ENCODE measurements around the gene HSFX4. TPM values are rescaled to one million over a fixed set of nuclear protein-coding genes. Genes with fewer than 3 reads are reported as not detected.
A peak's percentile ranks its signal among the peaks of the same experiment; 100 is the strongest.
"Not testable (repeated sequence)": the region's sequence is repeated elsewhere in the genome, so short reads cannot be mapped to it uniquely, and the experiment has no call there.

HSFX4 gene
- total and polyA plus RNA-seq, 4 donors, result 0.03 TPM; not detected in 3

DNA sequence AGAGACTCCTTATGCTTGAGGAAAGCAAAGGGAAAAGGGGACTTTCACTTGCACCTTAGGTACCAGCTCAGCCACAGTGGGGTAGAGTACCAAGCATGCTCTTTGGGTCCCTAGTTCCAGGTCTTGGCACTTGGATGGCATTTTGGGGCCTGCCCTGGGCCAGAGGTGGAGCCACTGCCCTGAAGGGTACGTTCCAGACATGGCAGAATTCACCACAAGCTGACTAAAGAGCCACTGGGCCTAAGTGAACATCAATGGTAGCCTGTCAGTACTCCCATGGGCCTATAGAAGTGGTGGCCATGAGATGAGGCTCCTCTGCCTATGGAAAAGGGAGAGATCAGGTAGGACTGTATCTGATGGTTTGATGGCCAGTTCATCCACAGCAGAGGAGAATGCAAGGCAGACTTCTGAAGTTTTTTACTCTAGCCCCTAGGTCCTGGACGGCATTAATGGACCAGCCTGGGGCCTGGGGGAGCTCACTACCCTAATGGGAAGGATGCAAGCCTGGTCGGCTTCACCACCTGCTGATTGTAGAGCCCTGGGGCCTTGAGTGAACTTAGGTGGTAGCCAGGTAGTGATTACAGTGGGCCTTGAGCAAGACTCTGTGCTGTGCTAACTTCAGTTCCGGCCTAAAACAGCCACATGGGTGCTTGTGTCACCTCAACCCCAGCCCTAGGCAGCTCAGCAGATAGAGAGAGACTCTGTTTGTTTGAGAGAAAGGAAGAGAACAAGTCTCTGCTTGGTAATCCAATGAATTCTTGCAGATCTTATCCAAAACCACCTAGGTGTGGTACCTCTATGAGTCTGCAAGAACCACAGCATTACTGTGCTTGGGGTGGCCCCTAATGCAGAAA, 19.8 kb upstream of the HSFX4 start:
- no peak for ATAC-seq (ENCODE audit: insufficient read depth, low FRiP score)
- Histone ChIP-seq H3K4me1 (ENCODE audit: control insufficient read depth in 5 of 5, insufficient read depth in 5 of 5, low read length in 5 of 5) (no peaks in the 10 kb centered on the region), H3K4me3 (no peak overlapping the region), H3K27me3 (ENCODE audit: control insufficient read depth in 3 of 3, insufficient read depth in 3 of 3, low read length in 2 of 3) (peaks cover 0 to 3% (median 0%) of the 10 kb centered on the region in 3 donors), H3K27ac (ENCODE audit: low read depth in 1 of 2, low read length in 1 of 2) (no peak overlapping the region), H3K9ac (ENCODE audit: insufficient read depth in 1 of 2, low read length in 2 of 2) (no peak overlapping the region), H3K9me3 (ENCODE audit: control insufficient read depth in 4 of 4, insufficient read depth in 3 of 4, low read length in 3 of 4) (no peaks in the 10 kb centered on the region), H3K36me3 (ENCODE audit: control insufficient read depth in 4 of 4, insufficient read depth in 4 of 4, low read length in 4 of 4) (no peaks in the 10 kb centered on the region)
- 83 to 95% methylated on average over 4 of the region's 4 CpGs for WGBS, 2 donors
- no peak for TF ChIP-seq CTCF (IDR thresholded peaks at IDR 0.05; ENCODE audit: control extremely low read depth, extremely low read depth)
- DNase-seq, result no peak

- no peaks in the 10 kb centered on the region for H3K36me3 ChIP-seq (ENCODE audit: control insufficient read depth in 4 of 4, insufficient read depth in 4 of 4, low read length in 4 of 4)
- no peak overlapping the region for H3K4me3 ChIP-seq
- H3K27ac ChIP-seq (ENCODE audit: low read depth in 1 of 2, low read length in 1 of 2), result no peak overlapping the region
- H3K27me3 ChIP-seq (ENCODE audit: control insufficient read depth in 3 of 3, insufficient read depth in 3 of 3, low read length in 2 of 3), result no peaks in the 10 kb centered on the region
- no peak overlapping the region for H3K9ac ChIP-seq (ENCODE audit: insufficient read depth in 1 of 2, low read length in 2 of 2)
- peak in 1 of 3 donors; percentile 5 for DNase-seq
- ATAC-seq (ENCODE audit: insufficient read depth, low FRiP score), result no peak
- no peaks in the 10 kb centered on the region for H3K9me3 ChIP-seq (ENCODE audit: control insufficient read depth in 4 of 4, insufficient read depth in 3 of 4, low read length in 3 of 4)
- no peaks in the 10 kb centered on the region for H3K4me1 ChIP-seq (ENCODE audit: control insufficient read depth in 5 of 5, insufficient read depth in 5 of 5, low read length in 5 of 5)
- 94 to 99% methylated on average over 9 of the region's 9 CpGs for WGBS, 2 donors
- no peak for TF ChIP-seq CTCF (IDR thresholded peaks at IDR 0.05; ENCODE audit: control extremely low read depth, extremely low read depth)
Measured at GRCh38 chrX:149910178-149910695, 19.1 kb upstream of the HSFX4 start.

GRCh38 chrX:149916745-149917392, 12.5 kb upstream of the HSFX4 start:
- DNase-seq (no peak), ATAC-seq (ENCODE audit: insufficient read depth, low FRiP score) (no peak)
- no peaks in the 10 kb centered on the region for H3K4me1 ChIP-seq (ENCODE audit: control insufficient read depth in 5 of 5, insufficient read depth in 5 of 5, low read length in 5 of 5)
- no peaks in the 10 kb centered on the region for H3K27me3 ChIP-seq (ENCODE audit: control insufficient read depth in 3 of 3, insufficient read depth in 3 of 3, low read length in 2 of 3)
- H3K9me3 ChIP-seq (ENCODE audit: control insufficient read depth in 4 of 4, insufficient read depth in 3 of 4, low read length in 3 of 4), result no peaks in the 10 kb centered on the region
- H3K36me3 ChIP-seq (ENCODE audit: control insufficient read depth in 4 of 4, insufficient read depth in 4 of 4, low read length in 4 of 4), result no peaks in the 10 kb centered on the region
- WGBS, 2 donors, result 82 to 86% methylated on average over 3 of the region's 3 CpGs
- no peak overlapping the region for H3K4me3 ChIP-seq
- H3K9ac ChIP-seq (ENCODE audit: insufficient read depth in 1 of 2, low read length in 2 of 2), result no peak overlapping the region
- TF ChIP-seq CTCF (IDR thresholded peaks at IDR 0.05; ENCODE audit: control extremely low read depth, extremely low read depth), result no peak
- no peak overlapping the region for H3K27ac ChIP-seq (ENCODE audit: low read depth in 1 of 2, low read length in 1 of 2)

- H3K4me1 ChIP-seq (ENCODE audit: control insufficient read depth in 5 of 5, insufficient read depth in 5 of 5, low read length in 5 of 5); H3K36me3 ChIP-seq (ENCODE audit: control insufficient read depth in 4 of 4, insufficient read depth in 4 of 4, low read length in 4 of 4); H3K9me3 ChIP-seq (ENCODE audit: control insufficient read depth in 4 of 4, insufficient read depth in 3 of 4, low read length in 3 of 4); H3K9ac ChIP-seq (ENCODE audit: insufficient read depth in 1 of 2, low read length in 2 of 2); DNase-seq; ATAC-seq (ENCODE audit: insufficient read depth, low FRiP score); H3K27ac ChIP-seq (ENCODE audit: low read depth in 1 of 2, low read length in 1 of 2); H3K27me3 ChIP-seq (ENCODE audit: control insufficient read depth in 3 of 3, insufficient read depth in 3 of 3, low read length in 2 of 3); H3K4me3 ChIP-seq: not testable (repeated sequence)
- WGBS, 2 donors, result no CpG with 5 or more reads among the region's 4 CpGs
Measured at GRCh38 chrX:149923836-149924235, 5.5 kb upstream of the HSFX4 start.

DNA sequence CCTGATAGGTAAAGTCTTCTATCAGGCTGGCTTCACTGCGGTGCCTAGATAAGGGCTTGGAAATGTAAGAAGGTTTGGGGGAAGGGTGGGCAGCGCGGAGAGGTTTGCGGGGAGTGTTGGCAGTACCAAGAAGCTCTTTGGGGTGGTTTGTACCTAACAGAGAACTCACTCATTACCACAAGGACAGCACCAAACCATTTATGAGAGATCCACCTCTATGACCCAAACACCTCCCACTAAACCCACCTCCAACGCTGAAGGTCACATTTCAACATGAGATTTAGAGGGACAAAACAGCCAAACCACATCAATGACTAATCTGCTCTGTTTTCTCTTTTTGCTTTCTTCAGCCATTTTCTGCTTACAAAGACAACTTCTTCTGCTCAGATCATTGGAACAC, 4.9 kb upstream of the HSFX4 start:
- not testable (repeated sequence) for H3K9ac ChIP-seq (ENCODE audit: insufficient read depth in 1 of 2, low read length in 2 of 2); H3K27ac ChIP-seq (ENCODE audit: low read depth in 1 of 2, low read length in 1 of 2); H3K36me3 ChIP-seq (ENCODE audit: control insufficient read depth in 4 of 4, insufficient read depth in 4 of 4, low read length in 4 of 4); H3K9me3 ChIP-seq (ENCODE audit: control insufficient read depth in 4 of 4, insufficient read depth in 3 of 4, low read length in 3 of 4); H3K4me1 ChIP-seq (ENCODE audit: control insufficient read depth in 5 of 5, insufficient read depth in 5 of 5, low read length in 5 of 5); ATAC-seq (ENCODE audit: insufficient read depth, low FRiP score); DNase-seq; H3K27me3 ChIP-seq (ENCODE audit: control insufficient read depth in 3 of 3, insufficient read depth in 3 of 3, low read length in 2 of 3); H3K4me3 ChIP-seq
- WGBS, 2 donors, result no CpG with 5 or more reads among the region's 5 CpGs

All from lung (tissue), 12 donors.